IMR-90 (cell line): ENCODE measurements around the gene SLC12A8. TPM values are rescaled to one million over a fixed set of nuclear protein-coding genes. Genes with fewer than 3 reads are reported as not detected.
A peak's percentile ranks its signal among the peaks of the same experiment; 100 is the strongest.

ENCODE experiments used
- ATAC-seq: fragments of 200-7000 bp; cut with Tn5 transposase; 2 replicates; pipeline ENCODE4 v1.9.1; 2020; ENCODE audit warnings: low read depth, mild to moderate bottlenecking, moderate library complexity
- BruUV-seq: library from RNA; stranded (reverse); fragments of 400-500 nt; replicated peaks from 2 replicates; lab custom pipeline; 2021; lab: Mats Ljungman, UMichigan
- CTCF ChIA-PET: fragments of 300-600 bp; formaldehyde crosslinking; extraction: SDS; loops from one replicate; lab custom pipeline; 2021; ENCODE audit warnings: antibody characterized with exemption; lab: Yijun Ruan, JAX
- POLR2A ChIA-PET: fragments of 300-600 bp; sonication (Branson Sonifier 250); formaldehyde crosslinking; loops from one replicate; lab custom pipeline; 2022; ENCODE audit warnings: antibody characterized with exemption; ENCODE audit not compliant: unreplicated experiment; lab: Charles Lee
- DNase-seq: peaks from one replicate; pipeline ENCODE4 v3.0.0; 2013
- H2AFZ ChIP-seq: replicated peaks from 2 replicates; pipeline ENCODE3; 2013; ENCODE audit warnings: low read length, mild to moderate bottlenecking; ENCODE audit not compliant: poor library complexity
- H2AK5ac ChIP-seq: 2 replicates; pipeline ENCODE4 v1.6.1; 2013; ENCODE audit warnings: low read depth, low read length, inconsistent platforms
- H2AK9ac ChIP-seq: replicated peaks from 2 replicates; pipeline ENCODE3; 2013; ENCODE audit warnings: mild to moderate bottlenecking, low read depth, low read length, moderate library complexity; ENCODE audit not compliant: poor library complexity
- H2BK120ac ChIP-seq: 2 replicates; pipeline ENCODE4 v1.6.1; 2013; ENCODE audit warnings: low read depth, low read length, inconsistent platforms
- H2BK15ac ChIP-seq: 3 replicates; pipeline ENCODE4 v1.6.1; 2013; ENCODE audit warnings: low read depth, low read length, inconsistent platforms
- H2BK20ac ChIP-seq: 2 replicates; pipeline ENCODE4 v1.6.1; 2013; ENCODE audit warnings: low read depth, mild to moderate bottlenecking, inconsistent platforms, low read length, moderate library complexity
- H2BK5ac ChIP-seq: 2 replicates; pipeline ENCODE4 v1.6.1; 2013; ENCODE audit warnings: mild to moderate bottlenecking, low read depth, low read length, inconsistent platforms; ENCODE audit not compliant: poor library complexity, severe bottlenecking
- H3K14ac ChIP-seq: replicated peaks from 2 replicates; pipeline ENCODE4 v1.6.1; 2013; ENCODE audit warnings: low read depth, low read length, inconsistent platforms
- H3K18ac ChIP-seq: 2 replicates; pipeline ENCODE4 v1.6.1; 2013; ENCODE audit warnings: low read depth, low read length, control low read depth
- H3K23ac ChIP-seq: 2 replicates; pipeline ENCODE4 v1.6.1; 2013; ENCODE audit warnings: low read depth, low read length, inconsistent platforms
- H3K27ac ChIP-seq: 2 replicates; pipeline ENCODE4 v1.5.1; 2013; ENCODE audit warnings: mild to moderate bottlenecking, control low read depth, low read length; ENCODE audit not compliant: insufficient read depth
- H3K27me3 ChIP-seq: 2 replicates; pipeline ENCODE4 v1.6.1; 2013; ENCODE audit warnings: low read length; ENCODE audit not compliant: control insufficient read depth, insufficient read depth
- H3K36me3 ChIP-seq: 2 replicates; pipeline ENCODE4 v1.6.1; 2013; ENCODE audit warnings: low read length, mixed read lengths; ENCODE audit not compliant: control insufficient read depth, insufficient read depth
- H3K4ac ChIP-seq: 2 replicates; pipeline ENCODE4 v1.6.1; 2013; ENCODE audit warnings: low read depth, low read length, inconsistent platforms
- H3K4me1 ChIP-seq: 2 replicates; pipeline ENCODE4 v1.6.1; 2013; ENCODE audit warnings: low read length, mixed read lengths; ENCODE audit not compliant: control insufficient read depth, insufficient read depth
- H3K4me2 ChIP-seq: 2 replicates; pipeline ENCODE4 v1.6.1; 2013; ENCODE audit warnings: low read depth, mild to moderate bottlenecking, control low read depth, low read length, moderate library complexity
- H3K4me3 ChIP-seq: 2 replicates; pipeline ENCODE4 v1.5.1; 2013; ENCODE audit warnings: low read depth, mild to moderate bottlenecking, control low read depth, low read length, moderate library complexity; ENCODE audit not compliant: insufficient read depth
- H3K56ac ChIP-seq: 2 replicates; pipeline ENCODE4 v1.6.1; 2013; ENCODE audit warnings: low read length, inconsistent platforms; ENCODE audit not compliant: insufficient read depth; ENCODE audit errors: extremely low read depth
- H3K79me1 ChIP-seq, 2 experiments: 2 replicates each; pipeline ENCODE4 v1.6.1; 2013; ENCODE audit warnings: low read length in 2 of 2, inconsistent platforms in 1 of 2, low read depth in 1 of 2
- H3K9ac ChIP-seq: 2 replicates; pipeline ENCODE4 v1.6.1; 2013; ENCODE audit warnings: low read depth, low read length, control low read depth
- H3K9me1 ChIP-seq: 2 replicates; pipeline ENCODE4 v1.6.1; 2013; ENCODE audit warnings: low read length, inconsistent platforms; ENCODE audit not compliant: insufficient read depth
- H3K9me3 ChIP-seq: 2 replicates; pipeline ENCODE4 v1.6.1; 2013; ENCODE audit warnings: low read length; ENCODE audit not compliant: control insufficient read depth, insufficient read depth
- H4K20me1 ChIP-seq: 2 replicates; pipeline ENCODE4 v1.6.1; 2013; ENCODE audit warnings: low read length, inconsistent platforms; ENCODE audit not compliant: insufficient read depth
- H4K5ac ChIP-seq: 2 replicates; pipeline ENCODE4 v1.6.1; 2013; ENCODE audit warnings: mild to moderate bottlenecking, low read depth, low read length, control low read depth
- H4K8ac ChIP-seq, 2 experiments: 2 replicates each; pipeline ENCODE4 v1.6.1; 2013; ENCODE audit warnings: low read depth in 2 of 2, low read length in 2 of 2, control low read depth in 1 of 2, inconsistent platforms in 1 of 2
- H4K91ac ChIP-seq: 2 replicates; pipeline ENCODE4 v1.6.1; 2013; ENCODE audit warnings: low read depth, low read length, inconsistent platforms; ENCODE audit not compliant: insufficient read depth
- BHLHE40 ChIP-seq: fragments of 150-350 bp; IDR thresholded peaks from 2 replicates; pipeline ENCODE4 v1.6.1; 2016; ENCODE audit warnings: mild to moderate bottlenecking, low read depth, low read length
- CEBPB ChIP-seq: IDR thresholded peaks from 2 replicates; pipeline ENCODE4 v1.6.1; 2012; ENCODE audit warnings: low read depth, low read length, improper control_type of control experiment
- CHD1 ChIP-seq: IDR thresholded peaks from 2 replicates; pipeline ENCODE4 v1.6.1; 2012; ENCODE audit warnings: low read depth, low read length, improper control_type of control experiment
- CTCF ChIP-seq: conservative IDR thresholded peaks from 2 replicates; pipeline ENCODE4 v1.5.1; 2012; ENCODE audit warnings: mild to moderate bottlenecking, low read depth, low read length, improper control_type of control experiment
- FOS ChIP-seq: fragments of 150-350 bp; IDR thresholded peaks from 2 replicates; pipeline ENCODE4 v1.6.1; 2016; ENCODE audit warnings: low read depth, low read length
- MAFK ChIP-seq: IDR thresholded peaks from 2 replicates; pipeline ENCODE4 v1.6.1; 2012; ENCODE audit warnings: low read depth, low read length, improper control_type of control experiment
- MAZ ChIP-seq: IDR thresholded peaks from 2 replicates; pipeline ENCODE4 v1.6.1; 2012; ENCODE audit warnings: low read depth, mild to moderate bottlenecking, low read length, improper control_type of control experiment, moderate library complexity, borderline replicate concordance
- MXI1 ChIP-seq: IDR thresholded peaks from 2 replicates; pipeline ENCODE4 v1.6.1; 2012; ENCODE audit warnings: low read depth, mild to moderate bottlenecking, low read length, moderate library complexity, borderline replicate concordance
- NFE2L2 ChIP-seq: fragments of 150-350 bp; IDR thresholded peaks from 2 replicates; pipeline ENCODE4 v1.6.1; 2016; ENCODE audit warnings: low read depth, mild to moderate bottlenecking, low read length
- POLR2A ChIP-seq: IDR thresholded peaks from 2 replicates; pipeline ENCODE4 v1.6.1; 2012; ENCODE audit warnings: mild to moderate bottlenecking, low read depth, low read length
- RCOR1 ChIP-seq: IDR thresholded peaks from 2 replicates; pipeline ENCODE4 v1.6.1; 2012; ENCODE audit warnings: mild to moderate bottlenecking, low read length, improper control_type of control experiment; ENCODE audit not compliant: insufficient replicate concordance
- RFX5 ChIP-seq: IDR thresholded peaks from 2 replicates; pipeline ENCODE4 v1.8.0; 2012; ENCODE audit warnings: low read depth, mild to moderate bottlenecking, low read length, moderate library complexity
- SMC3 ChIP-seq: fragments of 150-350 bp; IDR thresholded peaks from 2 replicates; pipeline ENCODE4 v1.6.1; 2016; ENCODE audit warnings: low read depth, mild to moderate bottlenecking, antibody characterized with exemption, low read length, moderate library complexity
- USF2 ChIP-seq: fragments of 150-350 bp; IDR thresholded peaks from 2 replicates; pipeline ENCODE4 v1.6.1; 2017; ENCODE audit warnings: mild to moderate bottlenecking, antibody characterized with exemption, low read length, low read depth
- WGBS, 2 experiments: methylation state at CpG; one replicate each; pipeline versions ENCODE4 v1.1.5 to v1.1.7; 2013; ENCODE audit warnings: missing lambda C conversion rate in 2 of 2; ENCODE audit not compliant: insufficient read length in 1 of 2; ENCODE audit errors: extremely low coverage in 2 of 2; 5-methylcytosine and 5-hydroxymethylcytosine counted together
- dilution Hi-C: fragments of 300-500 bp; cut with HindIII; formaldehyde crosslinking; loops from one replicate; pipeline ENCODE4 v1.14.3; 2018; ENCODE audit warnings: low sequenced_read_pairs; ENCODE audit not compliant: unreplicated experiment
- in situ Hi-C: fragments of 300-500 bp; cut with MboI; formaldehyde crosslinking; loops from 3 replicates; pipeline ENCODE4 v1.14.3; 2019; ENCODE audit warnings: low sequenced_read_pairs, inconsistent platforms, mixed read lengths
- intact Hi-C: fragments of 100-400 bp; cut with micrococcal nuclease; formaldehyde crosslinking; loops from 2 replicates; pipeline ENCODE4 v1.10.0; 2022
- polyA plus RNA-seq, 3 experiments: library from polyadenylated mRNA; depleted of rRNA; stranded (reverse); fragments of >200 nt; gene quantifications; 2 replicates each; pipeline ENCODE4 v1.2.3, GENCODE V29; 2012; ENCODE audit warnings: low replicate concordance in 1 of 3
- total RNA-seq: library from RNA; depleted of rRNA; stranded (reverse); fragments of >200 nt; gene quantifications from 2 replicates; pipeline ENCODE4 v1.2.3, GENCODE V29; 2012

Gene SLC12A8
- total and polyA plus RNA-seq, 2 of the 4 experiments (the other 2 are of a cell fraction), result 2.2 to 4.3 TPM

GRCh38 chr3:125080077-125080476, 132.5 kb downstream of the SLC12A8 start:
- H2BK5ac ChIP-seq, result peak overlapping the region; percentile 55
- no peaks in the 10 kb centered on the region for H3K27me3 ChIP-seq
- H4K8ac ChIP-seq, result peak overlapping the region; percentile 17 to 44; a peak in 2 of 4 replicates
- 100% methylated on average over 1 of the region's 1 CpG; no CpG with 5 or more reads in 1 of the 2 experiments for WGBS, 2 experiments
- in situ Hi-C loops, result no loop called here
- no peak overlapping the region for H3K56ac ChIP-seq
- ATAC-seq, result no peak
- peak overlapping the region; percentile 42; the same call in 1 of the 2 replicates for H4K5ac ChIP-seq
- no peak overlapping the region for H2AK9ac ChIP-seq
- 0 out of 2 replicates have a peak, but pooled peaks cover 3% of the 10 kb centered on the region for H3K9me3 ChIP-seq
- BruUV-seq, result no TSS peak
- peak overlapping the region; percentile 38; the same call in 1 of the 2 replicates for H3K18ac ChIP-seq
- no peak overlapping the region for H3K4me3 ChIP-seq
- dilution Hi-C loops, result no loop called here
- H3K36me3 ChIP-seq, result no peaks in the 10 kb centered on the region
- H2AFZ ChIP-seq, result no peak overlapping the region
- H2BK15ac ChIP-seq, result peak overlapping the region; percentile 78; the same call in 2 of the 3 replicates
- H3K23ac ChIP-seq, result peak overlapping the region; percentile 57
- POLR2A ChIA-PET, result no interaction called here
- peaks cover 14% of the 10 kb centered on the region for H3K4me1 ChIP-seq
- H3K9me1 ChIP-seq, result 0 out of 2 replicates have a peak, but pooled peaks cover 8% of the 10 kb centered on the region
- H3K27ac ChIP-seq, result no peak overlapping the region; the same call in 1 of the 2 replicates
- CTCF ChIA-PET, result no interaction called here
- H2BK20ac ChIP-seq, result peak overlapping the region; percentile 93
- intact Hi-C loops, result no loop called here
- no peaks in the 10 kb centered on the region for H3K79me1 ChIP-seq
- peak overlapping the region; percentile 70 for H3K4ac ChIP-seq
- H2AK5ac ChIP-seq, result peak overlapping the region; percentile 77
- no peaks in the 10 kb centered on the region for H4K20me1 ChIP-seq
- no peak overlapping the region for H3K4me2 ChIP-seq
- TF ChIP-seq CEBPB (no peak), RFX5 (no peak), USF2 (no peak), NFE2L2 (no peak), RCOR1 (no peak), POLR2A (no peak), CTCF (no peak), SMC3 (no peak), BHLHE40 (no peak), MAZ (no peak), FOS (no peak), MXI1 (no peak), CHD1 (no peak), MAFK (no peak)
- H4K91ac ChIP-seq, result peak overlapping the region; percentile 75
- H3K9ac ChIP-seq, result no peak overlapping the region
- peak overlapping the region; percentile 84 for H2BK120ac ChIP-seq
- peak overlapping the region; percentile 4; the same call in 1 of the 2 replicates for H3K14ac ChIP-seq
- DNase-seq, result no peak
